GM20431 (cell line): ENCODE measurements around the gene ANKS6.
"Not testable (repeated sequence)": the region's sequence is repeated elsewhere in the genome, so short reads cannot be mapped to it uniquely, and the experiment has no call there.

Source experiments
- in situ Hi-C: fragments of 300-500 bp; cut with MseI, MboI; formaldehyde crosslinking; loops from one replicate; pipeline ENCODE4 v1.15.0; 2020; ENCODE audit warnings: low sequenced_read_pairs; ENCODE audit not compliant: unreplicated experiment

Gene ANKS6

GRCh38 chr9:98708103-98708932 lies 88.0 kb downstream of the ANKS6 start:
- in situ Hi-C loops: no loop called here

GRCh38 chr9:98707166-98708102 lies 88.9 kb downstream of the ANKS6 start:
- in situ Hi-C loops: no loop called here

GRCh38 chr9:98706651-98707165 lies 89.6 kb downstream of the ANKS6 start:
- in situ Hi-C loops: no loop called here

GRCh38 chr9:98702835-98703380 lies 93.4 kb downstream of the ANKS6 start:
- in situ Hi-C loops: no loop called here

- in situ Hi-C loops: no loop called here
Measured at GRCh38 chr9:98702340-98702739, 94.0 kb downstream of the ANKS6 start.

GRCh38 chr9:98701576-98701975 lies 94.8 kb downstream of the ANKS6 start:
- in situ Hi-C loops: no loop called here

- in situ Hi-C loops: no loop called here
Measured at GRCh38 chr9:98700801-98701200, 95.6 kb downstream of the ANKS6 start.

GRCh38 chr9:98698856-98699255 lies 97.5 kb downstream of the ANKS6 start:
- in situ Hi-C loops: no loop called here

GRCh38 chr9:98694943-98695342 lies 101.4 kb downstream of the ANKS6 start:
- in situ Hi-C loops: no loop called here

- in situ Hi-C loops: no loop called here
Measured at GRCh38 chr9:98692392-98692791, 104.0 kb downstream of the ANKS6 start.

- in situ Hi-C loops: no loop called here
Measured at GRCh38 chr9:98691890-98692289, 104.5 kb downstream of the ANKS6 start.

GRCh38 chr9:98690686-98691085 lies 105.7 kb downstream of the ANKS6 start:
- in situ Hi-C loops: no loop called here

GRCh38 chr9:98688710-98689495 lies 107.5 kb downstream of the ANKS6 start:
- in situ Hi-C loops: no loop called here

- in situ Hi-C loops: no loop called here
Measured at GRCh38 chr9:98687911-98688310, 108.4 kb downstream of the ANKS6 start.

- in situ Hi-C loops: no loop called here
Measured at GRCh38 chr9:98686961-98687855, 109.1 kb downstream of the ANKS6 start.

- in situ Hi-C loops: not testable (repeated sequence)
Measured at GRCh38 chr9:98684816-98685215, 111.5 kb downstream of the ANKS6 start.
